Fibroblast of lung (primary cell): ENCODE data around the gene UQCC5.

ENCODE experiments used
- EZH2 ChIP-seq: IDR thresholded peaks from 2 replicates; pipeline ENCODE4 v1.5.1; 2012; ENCODE audit warnings: low read length, control low read depth, mild to moderate bottlenecking; ENCODE audit errors: missing control alignments
- TF ChIP-seq, protein P1 (sequence below), 2 donors: IDR thresholded peaks in 1 of 2; conservative IDR thresholded peaks in 1 of 2; 1 replicate in 1 of 2; 2 replicates in 1 of 2; pipeline ENCODE4 v1.5.1; 2011 to 2012; ENCODE audit warnings: low read length in 2 of 2, control low read depth in 1 of 2, inconsistent platforms in 1 of 2, low read depth in 1 of 2, mild to moderate bottlenecking in 1 of 2

DNA sequence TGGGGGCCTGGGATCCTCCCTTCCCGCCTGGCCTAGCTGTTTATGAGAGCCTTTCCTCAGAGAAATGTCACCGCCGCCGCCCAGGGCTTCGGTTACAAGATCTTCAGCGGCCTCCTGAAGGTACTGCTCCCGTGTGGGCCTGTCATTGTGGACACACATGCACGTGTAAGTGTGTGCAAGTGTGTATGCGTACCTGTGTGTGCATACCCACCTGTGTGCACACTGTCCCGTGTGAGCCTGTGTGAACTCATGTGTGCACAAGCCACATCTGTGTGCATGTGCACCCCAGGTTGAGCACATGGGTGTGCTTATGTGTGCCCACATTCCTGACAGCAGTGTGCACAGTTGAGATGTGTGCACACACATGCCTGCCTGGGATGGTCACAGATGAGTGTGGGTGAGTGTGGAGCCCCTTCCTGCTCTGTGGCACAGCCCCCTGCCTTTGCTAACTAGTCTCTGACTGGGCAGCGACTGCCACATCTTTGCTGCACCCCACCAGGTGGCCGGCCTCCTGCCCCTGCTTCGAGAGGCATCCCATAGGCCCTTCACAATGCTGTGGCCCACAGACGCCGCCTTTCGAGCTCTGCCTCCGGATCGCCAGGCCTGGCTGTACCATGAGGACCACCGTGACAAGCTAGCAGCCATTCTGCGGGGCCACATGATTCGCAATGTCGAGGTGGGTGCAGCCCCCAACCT, 16.8 kb upstream of the UQCC5 start:
- no peak for TF ChIP-seq EZH2
- TF ChIP-seq, protein P1, sequence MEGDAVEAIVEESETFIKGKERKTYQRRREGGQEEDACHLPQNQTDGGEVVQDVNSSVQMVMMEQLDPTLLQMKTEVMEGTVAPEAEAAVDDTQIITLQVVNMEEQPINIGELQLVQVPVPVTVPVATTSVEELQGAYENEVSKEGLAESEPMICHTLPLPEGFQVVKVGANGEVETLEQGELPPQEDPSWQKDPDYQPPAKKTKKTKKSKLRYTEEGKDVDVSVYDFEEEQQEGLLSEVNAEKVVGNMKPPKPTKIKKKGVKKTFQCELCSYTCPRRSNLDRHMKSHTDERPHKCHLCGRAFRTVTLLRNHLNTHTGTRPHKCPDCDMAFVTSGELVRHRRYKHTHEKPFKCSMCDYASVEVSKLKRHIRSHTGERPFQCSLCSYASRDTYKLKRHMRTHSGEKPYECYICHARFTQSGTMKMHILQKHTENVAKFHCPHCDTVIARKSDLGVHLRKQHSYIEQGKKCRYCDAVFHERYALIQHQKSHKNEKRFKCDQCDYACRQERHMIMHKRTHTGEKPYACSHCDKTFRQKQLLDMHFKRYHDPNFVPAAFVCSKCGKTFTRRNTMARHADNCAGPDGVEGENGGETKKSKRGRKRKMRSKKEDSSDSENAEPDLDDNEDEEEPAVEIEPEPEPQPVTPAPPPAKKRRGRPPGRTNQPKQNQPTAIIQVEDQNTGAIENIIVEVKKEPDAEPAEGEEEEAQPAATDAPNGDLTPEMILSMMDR (conservative IDR thresholded peaks at IDR 0.05 in 1 of 2, IDR thresholded peaks at IDR 0.05 in 1 of 2; ENCODE audit: low read depth in 1 of 2, low read length in 2 of 2), result no peak
